IMR-90 (cell line): ENCODE data around the gene PLXNA3. TPM values are rescaled to one million over a fixed set of nuclear protein-coding genes. Genes with fewer than 3 reads are reported as not detected.
A peak's percentile ranks its signal among the peaks of the same experiment; 100 is the strongest.

Experiments used
- ATAC-seq: fragments of 200-7000 bp; cut with Tn5 transposase; 2 replicates; pipeline ENCODE4 v1.9.1; 2020; ENCODE audit warnings: low read depth, mild to moderate bottlenecking, moderate library complexity
- BruUV-seq: library from RNA; stranded (reverse); fragments of 400-500 nt; replicated peaks from 2 replicates; lab custom pipeline; 2021; lab: Mats Ljungman, UMichigan
- CTCF ChIA-PET: fragments of 300-600 bp; formaldehyde crosslinking; extraction: SDS; loops from one replicate; lab custom pipeline; 2021; ENCODE audit warnings: antibody characterized with exemption; lab: Yijun Ruan, JAX
- POLR2A ChIA-PET: fragments of 300-600 bp; sonication (Branson Sonifier 250); formaldehyde crosslinking; loops from one replicate; lab custom pipeline; 2022; ENCODE audit warnings: antibody characterized with exemption; ENCODE audit not compliant: unreplicated experiment; lab: Charles Lee
- DNase-seq: peaks from one replicate; pipeline ENCODE4 v3.0.0; 2013
- H2AFZ ChIP-seq: replicated peaks from 2 replicates; pipeline ENCODE3; 2013; ENCODE audit warnings: low read length, mild to moderate bottlenecking; ENCODE audit not compliant: poor library complexity
- H2AK5ac ChIP-seq: 2 replicates; pipeline ENCODE4 v1.6.1; 2013; ENCODE audit warnings: low read depth, low read length, inconsistent platforms
- H2AK9ac ChIP-seq: replicated peaks from 2 replicates; pipeline ENCODE3; 2013; ENCODE audit warnings: mild to moderate bottlenecking, low read depth, low read length, moderate library complexity; ENCODE audit not compliant: poor library complexity
- H2BK120ac ChIP-seq: 2 replicates; pipeline ENCODE4 v1.6.1; 2013; ENCODE audit warnings: low read depth, low read length, inconsistent platforms
- H2BK15ac ChIP-seq: 3 replicates; pipeline ENCODE4 v1.6.1; 2013; ENCODE audit warnings: low read depth, low read length, inconsistent platforms
- H2BK20ac ChIP-seq: 2 replicates; pipeline ENCODE4 v1.6.1; 2013; ENCODE audit warnings: low read depth, mild to moderate bottlenecking, inconsistent platforms, low read length, moderate library complexity
- H2BK5ac ChIP-seq: 2 replicates; pipeline ENCODE4 v1.6.1; 2013; ENCODE audit warnings: mild to moderate bottlenecking, low read depth, low read length, inconsistent platforms; ENCODE audit not compliant: poor library complexity, severe bottlenecking
- H3K14ac ChIP-seq: replicated peaks from 2 replicates; pipeline ENCODE4 v1.6.1; 2013; ENCODE audit warnings: low read depth, low read length, inconsistent platforms
- H3K18ac ChIP-seq: 2 replicates; pipeline ENCODE4 v1.6.1; 2013; ENCODE audit warnings: low read depth, low read length, control low read depth
- H3K23ac ChIP-seq: 2 replicates; pipeline ENCODE4 v1.6.1; 2013; ENCODE audit warnings: low read depth, low read length, inconsistent platforms
- H3K27ac ChIP-seq: 2 replicates; pipeline ENCODE4 v1.5.1; 2013; ENCODE audit warnings: mild to moderate bottlenecking, control low read depth, low read length; ENCODE audit not compliant: insufficient read depth
- H3K27me3 ChIP-seq: 2 replicates; pipeline ENCODE4 v1.6.1; 2013; ENCODE audit warnings: low read length; ENCODE audit not compliant: control insufficient read depth, insufficient read depth
- H3K36me3 ChIP-seq: 2 replicates; pipeline ENCODE4 v1.6.1; 2013; ENCODE audit warnings: low read length, mixed read lengths; ENCODE audit not compliant: control insufficient read depth, insufficient read depth
- H3K4ac ChIP-seq: 2 replicates; pipeline ENCODE4 v1.6.1; 2013; ENCODE audit warnings: low read depth, low read length, inconsistent platforms
- H3K4me1 ChIP-seq: 2 replicates; pipeline ENCODE4 v1.6.1; 2013; ENCODE audit warnings: low read length, mixed read lengths; ENCODE audit not compliant: control insufficient read depth, insufficient read depth
- H3K4me2 ChIP-seq: 2 replicates; pipeline ENCODE4 v1.6.1; 2013; ENCODE audit warnings: low read depth, mild to moderate bottlenecking, control low read depth, low read length, moderate library complexity
- H3K4me3 ChIP-seq: 2 replicates; pipeline ENCODE4 v1.5.1; 2013; ENCODE audit warnings: low read depth, mild to moderate bottlenecking, control low read depth, low read length, moderate library complexity; ENCODE audit not compliant: insufficient read depth
- H3K56ac ChIP-seq: 2 replicates; pipeline ENCODE4 v1.6.1; 2013; ENCODE audit warnings: low read length, inconsistent platforms; ENCODE audit not compliant: insufficient read depth; ENCODE audit errors: extremely low read depth
- H3K79me1 ChIP-seq, 2 experiments: 2 replicates each; pipeline ENCODE4 v1.6.1; 2013; ENCODE audit warnings: low read length in 2 of 2, inconsistent platforms in 1 of 2, low read depth in 1 of 2
- H3K9ac ChIP-seq: 2 replicates; pipeline ENCODE4 v1.6.1; 2013; ENCODE audit warnings: low read depth, low read length, control low read depth
- H3K9me1 ChIP-seq: 2 replicates; pipeline ENCODE4 v1.6.1; 2013; ENCODE audit warnings: low read length, inconsistent platforms; ENCODE audit not compliant: insufficient read depth
- H3K9me3 ChIP-seq: 2 replicates; pipeline ENCODE4 v1.6.1; 2013; ENCODE audit warnings: low read length; ENCODE audit not compliant: control insufficient read depth, insufficient read depth
- H4K20me1 ChIP-seq: 2 replicates; pipeline ENCODE4 v1.6.1; 2013; ENCODE audit warnings: low read length, inconsistent platforms; ENCODE audit not compliant: insufficient read depth
- H4K5ac ChIP-seq: 2 replicates; pipeline ENCODE4 v1.6.1; 2013; ENCODE audit warnings: mild to moderate bottlenecking, low read depth, low read length, control low read depth
- H4K8ac ChIP-seq, 2 experiments: 2 replicates each; pipeline ENCODE4 v1.6.1; 2013; ENCODE audit warnings: low read depth in 2 of 2, low read length in 2 of 2, control low read depth in 1 of 2, inconsistent platforms in 1 of 2
- H4K91ac ChIP-seq: 2 replicates; pipeline ENCODE4 v1.6.1; 2013; ENCODE audit warnings: low read depth, low read length, inconsistent platforms; ENCODE audit not compliant: insufficient read depth
- BHLHE40 ChIP-seq: fragments of 150-350 bp; IDR thresholded peaks from 2 replicates; pipeline ENCODE4 v1.6.1; 2016; ENCODE audit warnings: mild to moderate bottlenecking, low read depth, low read length
- FOS ChIP-seq: fragments of 150-350 bp; IDR thresholded peaks from 2 replicates; pipeline ENCODE4 v1.6.1; 2016; ENCODE audit warnings: low read depth, low read length
- MAZ ChIP-seq: IDR thresholded peaks from 2 replicates; pipeline ENCODE4 v1.6.1; 2012; ENCODE audit warnings: low read depth, mild to moderate bottlenecking, low read length, improper control_type of control experiment, moderate library complexity, borderline replicate concordance
- MXI1 ChIP-seq: IDR thresholded peaks from 2 replicates; pipeline ENCODE4 v1.6.1; 2012; ENCODE audit warnings: low read depth, mild to moderate bottlenecking, low read length, moderate library complexity, borderline replicate concordance
- NFE2L2 ChIP-seq: fragments of 150-350 bp; IDR thresholded peaks from 2 replicates; pipeline ENCODE4 v1.6.1; 2016; ENCODE audit warnings: low read depth, mild to moderate bottlenecking, low read length
- POLR2A ChIP-seq: IDR thresholded peaks from 2 replicates; pipeline ENCODE4 v1.6.1; 2012; ENCODE audit warnings: mild to moderate bottlenecking, low read depth, low read length
- RAD21 ChIP-seq: IDR thresholded peaks from 2 replicates; pipeline ENCODE4 v1.6.1; 2012; ENCODE audit warnings: low read length, improper control_type of control experiment
- RFX5 ChIP-seq: IDR thresholded peaks from 2 replicates; pipeline ENCODE4 v1.8.0; 2012; ENCODE audit warnings: low read depth, mild to moderate bottlenecking, low read length, moderate library complexity
- USF2 ChIP-seq: fragments of 150-350 bp; IDR thresholded peaks from 2 replicates; pipeline ENCODE4 v1.6.1; 2017; ENCODE audit warnings: mild to moderate bottlenecking, antibody characterized with exemption, low read length, low read depth
- WGBS, 2 experiments: methylation state at CpG; one replicate each; pipeline versions ENCODE4 v1.1.5 to v1.1.7; 2013; ENCODE audit warnings: missing lambda C conversion rate in 2 of 2; ENCODE audit not compliant: insufficient read length in 1 of 2; ENCODE audit errors: extremely low coverage in 2 of 2; 5-methylcytosine and 5-hydroxymethylcytosine counted together
- dilution Hi-C: fragments of 300-500 bp; cut with HindIII; formaldehyde crosslinking; loops from one replicate; pipeline ENCODE4 v1.14.3; 2018; ENCODE audit warnings: low sequenced_read_pairs; ENCODE audit not compliant: unreplicated experiment
- in situ Hi-C: fragments of 300-500 bp; cut with MboI; formaldehyde crosslinking; loops from 3 replicates; pipeline ENCODE4 v1.14.3; 2019; ENCODE audit warnings: low sequenced_read_pairs, inconsistent platforms, mixed read lengths
- intact Hi-C: fragments of 100-400 bp; cut with micrococcal nuclease; formaldehyde crosslinking; loops from 2 replicates; pipeline ENCODE4 v1.10.0; 2022
- polyA plus RNA-seq, 3 experiments: library from polyadenylated mRNA; depleted of rRNA; stranded (reverse); fragments of >200 nt; gene quantifications; 2 replicates each; pipeline ENCODE4 v1.2.3, GENCODE V29; 2012; ENCODE audit warnings: low replicate concordance in 1 of 3
- total RNA-seq: library from RNA; depleted of rRNA; stranded (reverse); fragments of >200 nt; gene quantifications from 2 replicates; pipeline ENCODE4 v1.2.3, GENCODE V29; 2012

PLXNA3 gene
- total and polyA plus RNA-seq, 2 of the 4 experiments (the other 2 are of a cell fraction) = 4.3 to 111 TPM

GRCh38 chrX:154409222-154409871 is 48.7 kb upstream of the PLXNA3 start, which contains the start of gene DNASE1L1:
Gene DNASE1L1 (minus strand): TSS chrX:154409254. CDS start chrX:154405568, 3,686 bp downstream.
- H2AFZ ChIP-seq = peak within 1 kb of the TSS; percentile 82
- CTCF ChIA-PET = no interaction called here

More at GRCh38 chrX:154409222-154409871, 48.7 kb upstream of the PLXNA3 start, which contains the start of gene DNASE1L1:
- H3K9ac ChIP-seq = peak within 1 kb of the TSS; percentile 89
- peak within 1 kb of the TSS; percentile 48; the same call in 1 of the 3 replicates for H2BK15ac ChIP-seq
- dilution Hi-C loops = no loop called here
- peak within 1 kb of the TSS; percentile 95 for H4K91ac ChIP-seq
- POLR2A ChIA-PET = no interaction called here
- peak within 1 kb of the TSS; percentile 86 for H2AK5ac ChIP-seq
- H2BK20ac ChIP-seq = no peak within 1 kb of the TSS; the same call in 1 of the 2 replicates
- in situ Hi-C loops = no loop called here
- peaks cover 4% of the 10 kb centered on the region for H3K4me1 ChIP-seq
- peak within 1 kb of the TSS; percentile 84 for H3K14ac ChIP-seq
- H4K8ac ChIP-seq = peak within 1 kb of the TSS; percentile 26 to 88; a peak in 2 of 4 replicates
- DNase-seq (peak; percentile 87), ATAC-seq (peak; percentile 78)
- intact Hi-C loops = loop anchor here (1.0 kb wide), 1 partner anchor 35 kb away; the partner anchor contains the start of gene FAM50A
- peak within 1 kb of the TSS; percentile 95 for H2AK9ac ChIP-seq
- peak within 1 kb of the TSS; percentile 84 for H2BK5ac ChIP-seq
- peak within 1 kb of the TSS; percentile 93 for H3K4ac ChIP-seq
- H3K4me3 ChIP-seq = peak within 1 kb of the TSS; percentile 76
- peak within 1 kb of the TSS; percentile 90 for H3K4me2 ChIP-seq
- H3K79me1 ChIP-seq = peaks cover 6 to 26% of the 10 kb centered on the region in 2 experiments; a peak in 3 of 4 replicates
- H3K23ac ChIP-seq = peak within 1 kb of the TSS; percentile 88
- H3K27ac ChIP-seq = peak within 1 kb of the TSS; percentile 92
- H3K18ac ChIP-seq = peak within 1 kb of the TSS; percentile 73
- WGBS, 2 experiments = 15% methylated on average over 4 of the region's 26 CpGs; no CpG with 5 or more reads in 1 of the 2 experiments
- no peaks in the 10 kb centered on the region for H3K9me3 ChIP-seq
- no peaks in the 10 kb centered on the region for H4K20me1 ChIP-seq
- H3K36me3 ChIP-seq = peaks cover 5% of the 10 kb centered on the region
- H4K5ac ChIP-seq = peak within 1 kb of the TSS; percentile 81
- H3K56ac ChIP-seq = peak within 1 kb of the TSS; percentile 64
- peaks cover 3% of the 10 kb centered on the region; the same call in 1 of the 2 replicates for H3K9me1 ChIP-seq
- TF ChIP-seq BHLHE40 (no peak), POLR2A (peak; percentile 33; the same call in 1 of the 2 replicates), NFE2L2 (no peak), RFX5 (peak; percentile 94), MXI1 (peak; percentile 30; the same call in 1 of the 2 replicates), MAZ (peak; percentile 44; the same call in 1 of the 2 replicates), FOS (0 out of 2 replicates have a peak, but pooled peaks have one; percentile 31), USF2 (no peak), RAD21 (no peak)
- H2BK120ac ChIP-seq = peak within 1 kb of the TSS; percentile 92
- no peaks in the 10 kb centered on the region for H3K27me3 ChIP-seq
- BruUV-seq = no TSS peak
